NCI-H345 treated with DMSO at 0.1 percent for 48 hours (cell line): Measurements from ENCODE around the gene UBASH3A.

Source experiments
- DNase-seq: peaks from one replicate; lab custom pipeline; 2025; ENCODE audit not compliant: unreplicated experiment; lab: John Stamatoyannopoulos, UW

UBASH3A gene

GRCh38 chr21:42484966-42485365, 81.3 kb downstream of the UBASH3A start:
- no peak for DNase-seq

- DNase-seq: no peak
Measured at GRCh38 chr21:42486072-42486471, 82.4 kb downstream of the UBASH3A start.

- no peak for DNase-seq
Measured at GRCh38 chr21:42486531-42486930, 82.8 kb downstream of the UBASH3A start.

GRCh38 chr21:42489006-42489563, 85.4 kb downstream of the UBASH3A start:
- DNase-seq: no peak

GRCh38 chr21:42489991-42490390, 86.3 kb downstream of the UBASH3A start:
- DNase-seq: no peak

GRCh38 chr21:42490720-42491119, 87.0 kb downstream of the UBASH3A start:
- DNase-seq: no peak

GRCh38 chr21:42491328-42491727, 87.6 kb downstream of the UBASH3A start:
- no peak for DNase-seq

GRCh38 chr21:42492201-42492600, 88.5 kb downstream of the UBASH3A start:
- no peak for DNase-seq

GRCh38 chr21:42493109-42494060, 89.7 kb downstream of the UBASH3A start:
- DNase-seq: no peak

GRCh38 chr21:42495027-42495426, 91.3 kb downstream of the UBASH3A start:
- no peak for DNase-seq

GRCh38 chr21:42495765-42496119, 92.0 kb downstream of the UBASH3A start:
- DNase-seq: peak; percentile 66

GRCh38 chr21:42496120-42496838, 92.6 kb downstream of the UBASH3A start, which contains the start of gene RSPH1:
TSS of gene RSPH1 (minus strand) at chr21:42496224. CDS start at chr21:42496186, 38 bp downstream.
- peak; percentile 100 for DNase-seq

- DNase-seq: no peak
Measured at GRCh38 chr21:42496839-42497202, 93.1 kb downstream of the UBASH3A start.
